HUES64 (cell line): ENCODE results near the gene LRRC74B.

Experiments used
- H3K27ac ChIP-seq: 2 replicates; pipeline ENCODE4 v1.7.0; 2013; ENCODE audit warnings: low read depth, low read length, inconsistent platforms
- H3K27me3 ChIP-seq: 2 replicates; pipeline ENCODE4 v1.6.1; 2013; ENCODE audit warnings: mild to moderate bottlenecking, low read length; ENCODE audit not compliant: insufficient read depth
- H3K36me3 ChIP-seq: 2 replicates; pipeline ENCODE4 v1.6.1; 2013; ENCODE audit warnings: mild to moderate bottlenecking, low read length; ENCODE audit not compliant: insufficient read depth
- H3K4me1 ChIP-seq: 2 replicates; pipeline ENCODE4 v1.6.1; 2013; ENCODE audit warnings: mild to moderate bottlenecking, low read length, moderate library complexity; ENCODE audit not compliant: insufficient read depth
- H3K4me3 ChIP-seq: 2 replicates; pipeline ENCODE4 v1.5.1; 2013; ENCODE audit warnings: mild to moderate bottlenecking, low read length, moderate library complexity
- H3K9ac ChIP-seq: 2 replicates; pipeline ENCODE4 v1.6.1; 2013; ENCODE audit warnings: mild to moderate bottlenecking, low read depth, low read length
- H3K9me3 ChIP-seq: 2 replicates; pipeline ENCODE4 v1.6.1; 2013; ENCODE audit warnings: low read depth, low read length; ENCODE audit not compliant: insufficient read depth
- WGBS: fragments of 150-250, 120-280 bp; methylation state at CpG from one replicate; pipeline ENCODE4 v1.1.7; 2013; ENCODE audit warnings: missing lambda C conversion rate; 5-methylcytosine and 5-hydroxymethylcytosine counted together

LRRC74B gene

GRCh38 chr22:21028277-21029251 is 17.2 kb upstream of the LRRC74B start:
- Histone ChIP-seq H3K4me1 (no peaks in the 10 kb centered on the region), H3K27me3 (peaks cover 30% of the 10 kb centered on the region), H3K4me3 (no peak overlapping the region), H3K27ac (no peak overlapping the region), H3K36me3 (no peaks in the 10 kb centered on the region), H3K9me3 (no peaks in the 10 kb centered on the region), H3K9ac (no peak overlapping the region)
- 92% methylated on average over 13 of the region's 13 CpGs for WGBS

- no peaks in the 10 kb centered on the region for H3K36me3 ChIP-seq
- no peaks in the 10 kb centered on the region for H3K9me3 ChIP-seq
- no peak overlapping the region for H3K27ac ChIP-seq
- no peak overlapping the region for H3K9ac ChIP-seq
- no peaks in the 10 kb centered on the region for H3K4me1 ChIP-seq
- no peak overlapping the region for H3K4me3 ChIP-seq
- H3K27me3 ChIP-seq, result peaks cover 33% of the 10 kb centered on the region
- WGBS, result 79% methylated on average over 12 of the region's 12 CpGs
Measured at GRCh38 chr22:21029486-21030025, 16.2 kb upstream of the LRRC74B start.

- Histone ChIP-seq H3K4me1 (no peaks in the 10 kb centered on the region), H3K27ac (no peak overlapping the region), H3K9me3 (no peaks in the 10 kb centered on the region), H3K4me3 (no peak overlapping the region), H3K27me3 (peaks cover 33% of the 10 kb centered on the region), H3K36me3 (no peaks in the 10 kb centered on the region), H3K9ac (no peak overlapping the region)
- 95% methylated on average over 15 of the region's 15 CpGs for WGBS
Measured at GRCh38 chr22:21030032-21030431, 15.7 kb upstream of the LRRC74B start.

- H3K4me1 ChIP-seq, result no peaks in the 10 kb centered on the region
- no peak overlapping the region for H3K4me3 ChIP-seq
- H3K36me3 ChIP-seq, result no peaks in the 10 kb centered on the region
- no peaks in the 10 kb centered on the region for H3K9me3 ChIP-seq
- H3K9ac ChIP-seq, result no peak overlapping the region
- peaks cover 33% of the 10 kb centered on the region for H3K27me3 ChIP-seq
- H3K27ac ChIP-seq, result no peak overlapping the region
- WGBS, result 95% methylated on average over 40 of the region's 40 CpGs
Measured at GRCh38 chr22:21030621-21031544, 14.9 kb upstream of the LRRC74B start.

- Histone ChIP-seq H3K9ac (no peak overlapping the region), H3K4me3 (peak overlapping the region; percentile 57), H3K36me3 (no peaks in the 10 kb centered on the region), H3K9me3 (no peaks in the 10 kb centered on the region), H3K4me1 (no peaks in the 10 kb centered on the region), H3K27ac (no peak overlapping the region), H3K27me3 (peaks cover 33% of the 10 kb centered on the region)
- WGBS, result 90% methylated on average over 18 of the region's 18 CpGs
Measured at GRCh38 chr22:21031545-21032036, 14.2 kb upstream of the LRRC74B start.

- 4% methylated on average over 59 of the region's 59 CpGs for WGBS
- no peaks in the 10 kb centered on the region for H3K36me3 ChIP-seq
- H3K27me3 ChIP-seq, result peaks cover 33% of the 10 kb centered on the region
- H3K9me3 ChIP-seq, result no peaks in the 10 kb centered on the region
- no peak within 1 kb of the TSS for H3K27ac ChIP-seq
- H3K4me1 ChIP-seq, result no peaks in the 10 kb centered on the region
- no peak within 1 kb of the TSS for H3K9ac ChIP-seq
- peak within 1 kb of the TSS; percentile 57 for H3K4me3 ChIP-seq
Measured at GRCh38 chr22:21032037-21032867, 13.5 kb upstream of the LRRC74B start, which contains the start of gene SLC7A4. Gene SLC7A4, minus strand, starts transcription at chr22:21032561. Its CDS starts 749 bp downstream, at chr22:21031812.

- no peaks in the 10 kb centered on the region for H3K36me3 ChIP-seq
- peak overlapping the region; percentile 57 for H3K4me3 ChIP-seq
- H3K27ac ChIP-seq, result no peak overlapping the region
- 70% methylated on average over 12 of the region's 12 CpGs for WGBS
- H3K27me3 ChIP-seq, result peaks cover 33% of the 10 kb centered on the region
- no peaks in the 10 kb centered on the region for H3K9me3 ChIP-seq
- no peaks in the 10 kb centered on the region for H3K4me1 ChIP-seq
- no peak overlapping the region for H3K9ac ChIP-seq
Measured at GRCh38 chr22:21032868-21033688, 12.7 kb upstream of the LRRC74B start.

GRCh38 chr22:21033895-21034294 is 11.9 kb upstream of the LRRC74B start:
- Histone ChIP-seq H3K4me1 (no peaks in the 10 kb centered on the region), H3K27ac (no peak overlapping the region), H3K9ac (no peak overlapping the region), H3K9me3 (no peaks in the 10 kb centered on the region), H3K4me3 (no peak overlapping the region), H3K36me3 (no peaks in the 10 kb centered on the region), H3K27me3 (peaks cover 33% of the 10 kb centered on the region)
- 90% methylated on average over 3 of the region's 3 CpGs for WGBS

- Histone ChIP-seq H3K27me3 (peaks cover 33% of the 10 kb centered on the region), H3K36me3 (no peaks in the 10 kb centered on the region), H3K4me1 (no peaks in the 10 kb centered on the region), H3K9ac (no peak overlapping the region), H3K4me3 (no peak overlapping the region), H3K9me3 (no peaks in the 10 kb centered on the region), H3K27ac (no peak overlapping the region)
- 93% methylated on average over 3 of the region's 3 CpGs for WGBS
Measured at GRCh38 chr22:21034989-21035388, 10.8 kb upstream of the LRRC74B start.
